Lower leg skin (tissue), 4 donors: Measurements from ENCODE around the gene CORO1C. TPM values are rescaled to one million over a fixed set of nuclear protein-coding genes. Genes with fewer than 3 reads are reported as not detected.

Source experiments
- DNase-seq, 2 donors: peaks; one replicate each; pipeline ENCODE4 v3.0.0-alpha.2; 2019; ENCODE audit warnings: low spot score in 2 of 2
- H3K4me3 ChIP-seq: fragments of 200-600 bp; sonication (generic); 2 replicates; pipeline ENCODE4 v1.5.1; 2017; ENCODE audit warnings: mild to moderate bottlenecking, low read depth; ENCODE audit not compliant: poor library complexity, severe bottlenecking
- CTCF ChIP-seq, 3 donors: fragments of 450-650 bp; IDR thresholded peaks; one replicate each; pipeline ENCODE4 v1.5.1; 2016; ENCODE audit warnings: antibody characterized with exemption in 3 of 3, mild to moderate bottlenecking in 3 of 3, moderate library complexity in 2 of 3
- POLR2A ChIP-seq, 2 donors: fragments of 450-650 bp; IDR thresholded peaks; one replicate each; pipeline ENCODE4 v1.6.1; 2016 to 2017; ENCODE audit warnings: antibody characterized with exemption in 2 of 2, mild to moderate bottlenecking in 1 of 2, moderate library complexity in 1 of 2
- WGBS, 2 donors: methylation state at CpG; one replicate each; pipeline ENCODE4 v1.1.5; 2018; 5-methylcytosine and 5-hydroxymethylcytosine counted together
- intact Hi-C: fragments of 100-400 bp; cut with DNase I; formaldehyde crosslinking; loops from one replicate; pipeline ENCODE4 v1.15.0; 2023; ENCODE audit warnings: low total_unique reads
- total RNA-seq, 4 donors: library from RNA; depleted of rRNA; stranded (reverse); fragments of >200 nt; gene quantifications; one replicate each; pipeline ENCODE4 v1.1.0, GENCODE V29; 2016

The CORO1C gene
- total RNA-seq, 4 donors from 2014 or later = 86.5 to 193 (median 146) TPM

GRCh38 chr12:108766294-108766693 is 35.0 kb upstream of the CORO1C start:
- DNase-seq = no peak
- WGBS, 2 donors = 89 to 93% methylated on average over 6 of the region's 6 CpGs
- no peak overlapping the region for H3K4me3 ChIP-seq
- no peak for TF ChIP-seq POLR2A (IDR thresholded peaks at IDR 0.05)
- TF ChIP-seq CTCF (IDR thresholded peaks at IDR 0.05) = no peak
- intact Hi-C loops = no loop called here

- WGBS, 2 donors = 78 to 81% methylated on average over 10 of the region's 10 CpGs
- TF ChIP-seq POLR2A (IDR thresholded peaks at IDR 0.05) = no peak
- no peak for TF ChIP-seq CTCF (IDR thresholded peaks at IDR 0.05)
- H3K4me3 ChIP-seq = no peak overlapping the region
- intact Hi-C loops = no loop called here
- DNase-seq = no peak
These were observed 34.0 kb upstream of the CORO1C start for GRCh38 chr12:108765289-108765764.

GRCh38 chr12:108764540-108765288 is 33.4 kb upstream of the CORO1C start:
- WGBS, 2 donors = 85% methylated on average over 7 of the region's 7 CpGs
- no peak for DNase-seq
- TF ChIP-seq POLR2A (IDR thresholded peaks at IDR 0.05) = no peak
- no peak for TF ChIP-seq CTCF (IDR thresholded peaks at IDR 0.05)
- no peak overlapping the region for H3K4me3 ChIP-seq
- intact Hi-C loops = no loop called here

GRCh38 chr12:108761226-108761625 is 29.9 kb upstream of the CORO1C start:
- 96 to 98% methylated on average over 11 of the region's 11 CpGs for WGBS, 2 donors

GRCh38 chr12:108759924-108760323 is 28.6 kb upstream of the CORO1C start:
- no peak for DNase-seq
- 66 to 75% methylated on average over 11 of the region's 11 CpGs for WGBS, 2 donors
- H3K4me3 ChIP-seq = no peak overlapping the region
- intact Hi-C loops = no loop called here
- TF ChIP-seq POLR2A (IDR thresholded peaks at IDR 0.05) = no peak
- TF ChIP-seq CTCF (IDR thresholded peaks at IDR 0.05) = no peak

More at GRCh38 chr12:108761226-108761625, 29.9 kb upstream of the CORO1C start:
- TF ChIP-seq POLR2A (IDR thresholded peaks at IDR 0.05) = no peak
- no peak for TF ChIP-seq CTCF (IDR thresholded peaks at IDR 0.05)
- no peak overlapping the region for H3K4me3 ChIP-seq
- no peak for DNase-seq
- intact Hi-C loops = no loop called here
